Ishikawa (cell line): ENCODE results near the gene KLRC4.
A peak's percentile ranks its signal among the peaks of the same experiment; 100 is the strongest.

Experiments used
- CEBPB ChIP-seq: IDR thresholded peaks from 2 replicates; pipeline ENCODE4 v1.6.1; 2012
- CREB1 ChIP-seq: IDR thresholded peaks from 2 replicates; pipeline ENCODE4 v1.6.1; 2012; ENCODE audit warnings: low read depth
- EGR1 ChIP-seq: IDR thresholded peaks from 2 replicates; pipeline ENCODE4 v1.6.1; 2012
- EP300 ChIP-seq: IDR thresholded peaks from 2 replicates; pipeline ENCODE4 v1.6.1; 2012; ENCODE audit warnings: borderline replicate concordance
- FOXM1 ChIP-seq: IDR thresholded peaks from 2 replicates; pipeline ENCODE4 v1.6.1; 2012; ENCODE audit warnings: low read depth, borderline replicate concordance
- NFIC ChIP-seq: IDR thresholded peaks from 2 replicates; pipeline ENCODE4 v1.6.1; 2012
- RAD21 ChIP-seq: IDR thresholded peaks from 2 replicates; pipeline ENCODE4 v1.6.1; 2012; ENCODE audit warnings: low read depth
- TAF1 ChIP-seq: IDR thresholded peaks from 2 replicates; pipeline ENCODE4 v1.6.1; 2012; ENCODE audit warnings: low read depth, mild to moderate bottlenecking
- TCF12 ChIP-seq: IDR thresholded peaks from 2 replicates; pipeline ENCODE4 v1.6.1; 2012; ENCODE audit warnings: low read depth
- TEAD4 ChIP-seq: IDR thresholded peaks from 2 replicates; pipeline ENCODE4 v1.6.1; 2012
- YY1 ChIP-seq: IDR thresholded peaks from 2 replicates; pipeline ENCODE4 v1.6.1; 2012; ENCODE audit warnings: low read depth
- ZBTB7A ChIP-seq: IDR thresholded peaks from 2 replicates; pipeline ENCODE4 v1.6.1; 2012; ENCODE audit warnings: low read depth
- TF ChIP-seq, protein P1 (sequence below): IDR thresholded peaks from 2 replicates; pipeline ENCODE4 v1.6.1; 2012
- TF ChIP-seq, protein P2 (sequence below): IDR thresholded peaks from 2 replicates; pipeline ENCODE4 v1.6.1; 2012
- TF ChIP-seq, protein P3 (sequence below): IDR thresholded peaks from 2 replicates; pipeline ENCODE4 v1.6.1; 2012; ENCODE audit warnings: low read depth, mild to moderate bottlenecking

The KLRC4 gene

DNA sequence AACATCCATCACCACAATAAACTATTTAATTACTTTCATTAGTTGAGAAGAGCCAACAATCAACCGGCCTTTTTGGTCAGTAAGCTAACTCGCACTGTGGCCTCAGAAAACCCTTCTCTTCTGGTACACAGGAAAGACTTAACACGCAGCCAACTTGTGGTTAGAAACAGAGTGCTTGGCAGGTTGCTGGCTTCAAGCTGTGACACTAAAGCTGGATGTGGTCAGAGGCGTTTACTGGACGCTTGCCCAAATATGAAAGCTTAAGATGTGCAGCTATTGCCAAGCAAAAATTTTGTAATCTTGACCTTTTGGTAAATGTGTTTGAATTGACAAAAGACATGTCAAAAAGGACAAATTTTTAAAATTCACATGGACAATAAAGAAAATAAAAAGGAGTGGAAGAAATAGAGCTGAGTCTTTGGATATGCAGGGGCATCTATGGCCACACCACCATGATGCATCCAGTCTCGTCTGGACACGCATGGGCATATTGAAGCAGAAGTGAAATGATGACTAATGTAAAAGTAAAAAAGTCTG, 17.1 kb downstream of the KLRC4 start:
- TF ChIP-seq TEAD4 (peak; percentile 74), FOXM1 (no peak), TCF12 (peak; percentile 83), ZBTB7A (no peak), RAD21 (peak; percentile 24; the same call in 1 of the 2 replicates), CEBPB (peak; percentile 61), EGR1 (no peak), YY1 (no peak), CREB1 (no peak), EP300 (peak; percentile 66; the same call in 1 of the 2 replicates), TAF1 (no peak), NFIC (peak; percentile 99)
- TF ChIP-seq, protein P1, sequence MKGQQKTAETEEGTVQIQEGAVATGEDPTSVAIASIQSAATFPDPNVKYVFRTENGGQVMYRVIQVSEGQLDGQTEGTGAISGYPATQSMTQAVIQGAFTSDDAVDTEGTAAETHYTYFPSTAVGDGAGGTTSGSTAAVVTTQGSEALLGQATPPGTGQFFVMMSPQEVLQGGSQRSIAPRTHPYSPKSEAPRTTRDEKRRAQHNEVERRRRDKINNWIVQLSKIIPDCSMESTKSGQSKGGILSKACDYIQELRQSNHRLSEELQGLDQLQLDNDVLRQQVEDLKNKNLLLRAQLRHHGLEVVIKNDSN = no peak
- TF ChIP-seq, protein P2, sequence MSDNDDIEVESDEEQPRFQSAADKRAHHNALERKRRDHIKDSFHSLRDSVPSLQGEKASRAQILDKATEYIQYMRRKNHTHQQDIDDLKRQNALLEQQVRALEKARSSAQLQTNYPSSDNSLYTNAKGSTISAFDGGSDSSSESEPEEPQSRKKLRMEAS = peak; percentile 38; the same call in 1 of the 2 replicates
- TF ChIP-seq, protein P3, sequence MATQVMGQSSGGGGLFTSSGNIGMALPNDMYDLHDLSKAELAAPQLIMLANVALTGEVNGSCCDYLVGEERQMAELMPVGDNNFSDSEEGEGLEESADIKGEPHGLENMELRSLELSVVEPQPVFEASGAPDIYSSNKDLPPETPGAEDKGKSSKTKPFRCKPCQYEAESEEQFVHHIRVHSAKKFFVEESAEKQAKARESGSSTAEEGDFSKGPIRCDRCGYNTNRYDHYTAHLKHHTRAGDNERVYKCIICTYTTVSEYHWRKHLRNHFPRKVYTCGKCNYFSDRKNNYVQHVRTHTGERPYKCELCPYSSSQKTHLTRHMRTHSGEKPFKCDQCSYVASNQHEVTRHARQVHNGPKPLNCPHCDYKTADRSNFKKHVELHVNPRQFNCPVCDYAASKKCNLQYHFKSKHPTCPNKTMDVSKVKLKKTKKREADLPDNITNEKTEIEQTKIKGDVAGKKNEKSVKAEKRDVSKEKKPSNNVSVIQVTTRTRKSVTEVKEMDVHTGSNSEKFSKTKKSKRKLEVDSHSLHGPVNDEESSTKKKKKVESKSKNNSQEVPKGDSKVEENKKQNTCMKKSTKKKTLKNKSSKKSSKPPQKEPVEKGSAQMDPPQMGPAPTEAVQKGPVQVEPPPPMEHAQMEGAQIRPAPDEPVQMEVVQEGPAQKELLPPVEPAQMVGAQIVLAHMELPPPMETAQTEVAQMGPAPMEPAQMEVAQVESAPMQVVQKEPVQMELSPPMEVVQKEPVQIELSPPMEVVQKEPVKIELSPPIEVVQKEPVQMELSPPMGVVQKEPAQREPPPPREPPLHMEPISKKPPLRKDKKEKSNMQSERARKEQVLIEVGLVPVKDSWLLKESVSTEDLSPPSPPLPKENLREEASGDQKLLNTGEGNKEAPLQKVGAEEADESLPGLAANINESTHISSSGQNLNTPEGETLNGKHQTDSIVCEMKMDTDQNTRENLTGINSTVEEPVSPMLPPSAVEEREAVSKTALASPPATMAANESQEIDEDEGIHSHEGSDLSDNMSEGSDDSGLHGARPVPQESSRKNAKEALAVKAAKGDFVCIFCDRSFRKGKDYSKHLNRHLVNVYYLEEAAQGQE = no peak

DNA sequence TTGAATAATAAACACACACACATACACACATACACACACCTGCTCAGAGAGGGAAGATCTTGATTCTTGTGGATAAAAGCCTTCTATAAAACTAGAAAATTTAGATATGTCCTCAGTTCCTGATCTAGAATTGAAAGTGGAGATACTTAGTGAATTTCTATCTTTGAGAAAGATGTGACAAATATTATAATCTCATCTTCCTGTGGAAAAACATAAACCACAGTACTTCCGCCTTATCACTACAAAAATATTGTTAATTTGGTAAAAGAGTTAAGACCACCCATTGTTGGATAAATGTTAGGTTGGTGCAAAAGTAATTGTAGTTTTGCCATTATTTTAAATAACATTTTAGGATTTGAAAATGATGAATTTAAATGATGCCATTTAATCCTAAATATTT, 19.7 kb downstream of the KLRC4 start, which contains the start of gene KLRK1:
TSS of gene KLRK1 (minus strand) at position 138 of the 400 bp plus-strand sequence. CDS start 1,231 bp downstream, outside the sequence.
- TF ChIP-seq, protein P2 = no peak
- TF ChIP-seq CREB1 (no peak), CEBPB (no peak), TEAD4 (no peak), EP300 (no peak), TAF1 (no peak), YY1 (no peak), FOXM1 (no peak), TCF12 (no peak), ZBTB7A (no peak)
- TF ChIP-seq, protein P3 = no peak
- TF ChIP-seq, protein P1 = no peak

DNA sequence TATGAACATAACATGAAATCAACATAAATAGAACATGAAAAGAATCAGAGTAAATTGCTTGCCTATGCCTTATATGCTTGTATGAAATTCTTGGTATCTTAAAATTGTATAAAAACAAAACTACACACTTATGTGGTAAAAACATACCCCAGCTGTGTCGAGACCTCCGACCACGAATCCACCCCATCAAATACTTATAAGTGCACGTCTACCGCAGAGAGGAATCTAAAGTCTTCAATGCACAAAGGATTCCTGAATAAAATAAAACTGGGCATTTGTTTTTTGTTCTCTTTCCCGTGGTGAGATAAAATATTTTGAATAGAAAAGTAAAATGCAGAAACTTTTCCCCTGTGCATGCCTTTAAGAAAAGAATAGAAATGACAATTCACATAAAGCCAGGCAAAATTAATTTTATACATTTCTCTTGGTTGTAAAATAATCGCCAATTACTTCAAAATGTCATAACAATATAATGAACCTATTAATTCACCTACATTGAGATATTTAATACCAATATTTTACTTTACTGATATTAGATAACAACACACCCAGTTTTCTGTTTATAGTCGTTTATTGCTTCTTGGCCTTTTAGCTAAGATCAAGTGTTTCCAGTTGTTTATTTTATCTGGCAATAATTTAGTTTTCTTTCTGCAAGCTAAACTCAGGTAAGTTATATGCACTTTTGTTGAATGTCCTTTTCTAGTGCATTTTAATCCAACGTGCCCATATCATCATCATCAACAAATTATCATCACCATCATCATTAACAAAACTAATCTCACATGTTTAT, 20.7 kb downstream of the KLRC4 start:
- TF ChIP-seq TAF1 (no peak), ZBTB7A (no peak)
- TF ChIP-seq, protein P1 = no peak

DNA sequence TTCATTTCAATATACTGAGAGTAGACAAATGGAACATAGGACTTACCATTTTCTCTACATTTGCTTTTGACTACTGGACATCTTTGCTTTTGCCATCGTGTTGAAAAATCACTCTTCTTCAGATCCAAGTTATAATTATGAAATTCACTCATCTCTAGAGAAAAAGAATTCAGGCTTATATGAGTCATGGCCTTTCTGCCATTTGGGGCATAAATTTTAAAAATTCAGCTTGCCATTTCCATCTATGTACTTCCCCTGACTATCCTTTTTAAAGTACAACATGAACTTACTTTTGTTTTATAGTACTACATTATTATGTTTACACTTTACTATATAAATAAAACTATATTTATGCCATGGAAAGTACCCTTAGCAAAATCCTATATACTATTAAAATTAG, 22.7 kb downstream of the KLRC4 start:
- TF ChIP-seq, protein P2 = no peak
- TF ChIP-seq FOXM1 = no peak
- TF ChIP-seq TAF1 = no peak
- no peak for TF ChIP-seq RAD21
- TF ChIP-seq, protein P1 = no peak
- TF ChIP-seq CEBPB = no peak
- TF ChIP-seq NFIC = no peak
- TF ChIP-seq ZBTB7A = no peak
- TF ChIP-seq TEAD4 = no peak
- TF ChIP-seq EP300 = no peak
- TF ChIP-seq, protein P3 = no peak
